C4-2B (cell line): ENCODE data around the gene GALNT7.

Source experiments
- CTCF ChIP-seq: fragments of 450-650 bp; conservative IDR thresholded peaks from 2 replicates; pipeline ENCODE4 v1.5.1; 2017; ENCODE audit warnings: mild to moderate bottlenecking
- ZFX ChIP-seq: fragments of 450-650 bp; IDR thresholded peaks from 2 replicates; pipeline ENCODE4 v1.6.1; 2017

DNA sequence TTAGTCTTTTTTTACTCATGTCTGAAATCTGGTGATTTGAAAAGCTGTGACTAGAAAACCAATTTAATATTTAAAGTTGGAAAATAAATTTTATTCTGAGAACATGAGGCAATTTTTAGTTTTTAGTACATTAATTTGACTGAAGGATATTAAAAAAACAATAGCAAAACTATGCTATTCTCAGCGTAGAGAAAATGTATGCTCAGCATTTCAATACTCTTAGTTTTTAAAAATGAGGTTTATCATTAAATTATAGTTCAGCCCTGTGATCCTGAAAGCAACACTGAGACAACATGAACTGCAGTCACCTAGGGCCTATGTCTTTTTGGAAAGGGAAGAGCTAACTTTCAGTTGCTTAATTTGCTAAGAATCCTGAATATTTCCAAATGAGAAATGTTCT lies 9.5 kb downstream of the GALNT7 start:
- TF ChIP-seq CTCF = no peak
- no peak for TF ChIP-seq ZFX
